HEK293T (cell line): ENCODE data around the gene TBC1D22A.

Experiments
- CTCF ChIA-PET: fragments of 350-600 bp; formaldehyde crosslinking; extraction: SDS; loops from one replicate; lab custom pipeline; 2021; ENCODE audit warnings: antibody characterized with exemption, inconsistent platforms; lab: Yijun Ruan, JAX
- POLR2A ChIA-PET: fragments of 350-600 bp; formaldehyde crosslinking; extraction: SDS; loops from one replicate; lab custom pipeline; 2020; ENCODE audit warnings: antibody characterized with exemption, inconsistent platforms; lab: Yijun Ruan, JAX
- DNase-seq: peaks from one replicate; pipeline ENCODE4 v3.0.0; 2012; ENCODE audit warnings: mixed read lengths; ENCODE audit errors: extremely low spot score
- ARNT ChIP-seq: fragments of 450-650 bp; IDR thresholded peaks from 2 replicates; pipeline ENCODE4 v1.6.1; 2017; ENCODE audit warnings: mild to moderate bottlenecking
- BHLHE40 ChIP-seq: fragments of 450-650 bp; IDR thresholded peaks from 2 replicates; pipeline ENCODE4 v1.6.1; 2016; ENCODE audit warnings: mild to moderate bottlenecking, moderate library complexity, borderline replicate concordance
- CTBP1 ChIP-seq: fragments of 450-650 bp; IDR thresholded peaks from 2 replicates; pipeline ENCODE4 v1.6.1; 2016; ENCODE audit warnings: borderline replicate concordance
- ELF4 ChIP-seq: fragments of 450-650 bp; IDR thresholded peaks from 2 replicates; pipeline ENCODE4 v1.6.1; 2017; ENCODE audit warnings: antibody characterized with exemption
- FOXA1 ChIP-seq: fragments of 450-650 bp; IDR thresholded peaks from 2 replicates; pipeline ENCODE4 v1.6.1; 2016; ENCODE audit warnings: mild to moderate bottlenecking
- FOXK2 ChIP-seq: fragments of 450-650 bp; IDR thresholded peaks from 2 replicates; pipeline ENCODE4 v1.6.1; 2016; ENCODE audit warnings: mild to moderate bottlenecking
- FOXM1 ChIP-seq: fragments of 450-650 bp; IDR thresholded peaks from 2 replicates; pipeline ENCODE4 v1.6.1; 2017; ENCODE audit warnings: mild to moderate bottlenecking, borderline replicate concordance
- HDGF ChIP-seq: fragments of 450-650 bp; IDR thresholded peaks from 2 replicates; pipeline ENCODE4 v1.6.1; 2017; ENCODE audit warnings: antibody characterized with exemption, borderline replicate concordance
- L3MBTL2 ChIP-seq: fragments of 450-650 bp; conservative IDR thresholded peaks from 2 replicates; pipeline ENCODE4 v1.6.1; 2016; ENCODE audit warnings: mild to moderate bottlenecking
- LEF1 ChIP-seq: fragments of 450-650 bp; IDR thresholded peaks from 2 replicates; pipeline ENCODE4 v1.6.1; 2017; ENCODE audit warnings: mild to moderate bottlenecking, borderline replicate concordance
- NFRKB ChIP-seq: fragments of 450-650 bp; IDR thresholded peaks from 2 replicates; pipeline ENCODE4 v1.6.1; 2016; ENCODE audit warnings: mild to moderate bottlenecking, moderate library complexity
- PKNOX1 ChIP-seq: fragments of 450-650 bp; IDR thresholded peaks from 2 replicates; pipeline ENCODE4 v1.6.1; 2016
- SP1 ChIP-seq: fragments of 450-650 bp; IDR thresholded peaks from 2 replicates; pipeline ENCODE4 v1.6.1; 2017
- SUZ12 ChIP-seq: fragments of 450-650 bp; IDR thresholded peaks from 2 replicates; pipeline ENCODE4 v1.6.1; 2016; ENCODE audit warnings: mild to moderate bottlenecking
- TARDBP ChIP-seq: fragments of 450-650 bp; IDR thresholded peaks from 2 replicates; pipeline ENCODE4 v1.6.1; 2016
- ZNF384 ChIP-seq: fragments of 450-650 bp; IDR thresholded peaks from 2 replicates; pipeline ENCODE4 v1.6.1; 2016

Gene TBC1D22A

GRCh38 chr22:47113853-47114415, 351.5 kb downstream of the TBC1D22A start:
- ChIA-PET POLR2A (no interaction called here), CTCF (no interaction called here)
- DNase-seq = no peak
- TF ChIP-seq SP1 (no peak), LEF1 (no peak), NFRKB (no peak), PKNOX1 (no peak), BHLHE40 (no peak), CTBP1 (no peak), HDGF (no peak), FOXA1 (no peak), TARDBP (no peak), FOXK2 (no peak), SUZ12 (no peak), FOXM1 (no peak), ARNT (no peak)

- CTCF ChIA-PET = no interaction called here
- no peak for DNase-seq
- TF ChIP-seq LEF1 (no peak), BHLHE40 (no peak), NFRKB (no peak), HDGF (no peak), FOXA1 (no peak), TARDBP (no peak), ARNT (no peak), PKNOX1 (no peak)
- POLR2A ChIA-PET = no interaction called here
Measured at GRCh38 chr22:47114813-47115517, 352.5 kb downstream of the TBC1D22A start.

- ChIA-PET CTCF (no interaction called here), POLR2A (no interaction called here)
- no peak for DNase-seq
- TF ChIP-seq LEF1 (no peak), ARNT (no peak), HDGF (no peak), BHLHE40 (no peak), TARDBP (no peak), ZNF384 (no peak), CTBP1 (no peak), FOXK2 (no peak), L3MBTL2 (no peak), ELF4 (no peak), NFRKB (no peak), SP1 (no peak), FOXA1 (no peak), FOXM1 (no peak)
Measured at GRCh38 chr22:47115518-47115890, 353.1 kb downstream of the TBC1D22A start.

GRCh38 chr22:47115921-47116320, 353.5 kb downstream of the TBC1D22A start:
- no peak for DNase-seq
- CTCF ChIA-PET = no interaction called here

More at GRCh38 chr22:47115921-47116320, 353.5 kb downstream of the TBC1D22A start:
- POLR2A ChIA-PET = no interaction called here
- TF ChIP-seq CTBP1 (no peak), BHLHE40 (no peak), SUZ12 (no peak), FOXM1 (no peak), L3MBTL2 (no peak), PKNOX1 (no peak), ELF4 (no peak), HDGF (no peak), ARNT (no peak), FOXK2 (no peak), LEF1 (no peak), ZNF384 (no peak), NFRKB (no peak), TARDBP (no peak), SP1 (no peak)
